CD14-positive monocyte (primary cell): Measurements from ENCODE around the gene SUGT1. TPM values are rescaled to one million over a fixed set of nuclear protein-coding genes. Genes with fewer than 3 reads are reported as not detected.
"Not testable (repeated sequence)": the region's sequence is repeated elsewhere in the genome, so short reads cannot be mapped to it uniquely, and the experiment has no call there.

Experiments
- DNase-seq, 3 donors: peaks; one replicate each; pipeline ENCODE4 v3.0.0-alpha.2; 2011 to 2022
- H2AFZ ChIP-seq: 2 replicates; pipeline ENCODE4 v1.6.0; 2012; ENCODE audit warnings: mild to moderate bottlenecking, low read depth, low read length, inconsistent platforms; ENCODE audit not compliant: insufficient read depth, poor library complexity, severe bottlenecking
- H3K27ac ChIP-seq, 2 donors: 1 replicate in 1 of 2; 2 replicates in 1 of 2; pipeline ENCODE4 v1.5.1; 2012 to 2013; ENCODE audit warnings: low read length in 2 of 2, control low read depth in 1 of 2, inconsistent platforms in 1 of 2, low read depth in 1 of 2, mild to moderate bottlenecking in 1 of 2
- H3K27me3 ChIP-seq, 2 donors: one replicate each; pipeline versions ENCODE4 v1.6.0 to v1.6.1; 2011 to 2013; ENCODE audit warnings: low read length in 2 of 2; ENCODE audit not compliant: control insufficient read depth in 2 of 2, insufficient read depth in 2 of 2
- H3K36me3 ChIP-seq, 2 donors: replicated peaks in 1 of 2; 1 replicate in 1 of 2; 2 replicates in 1 of 2; pipeline versions ENCODE4 v1.5.1 to v1.6.1; 2012 to 2013; ENCODE audit warnings: low read length in 2 of 2, control low read depth in 1 of 2, inconsistent platforms in 1 of 2, mild to moderate bottlenecking in 1 of 2; ENCODE audit not compliant: insufficient read depth in 2 of 2, control insufficient read depth in 1 of 2
- H3K4me1 ChIP-seq, 2 donors: 1 replicate in 1 of 2; 2 replicates in 1 of 2; pipeline versions ENCODE4 v1.5.1 to v1.6.1; 2012 to 2013; ENCODE audit warnings: low read length in 2 of 2, control low read depth in 1 of 2, inconsistent platforms in 1 of 2, mild to moderate bottlenecking in 1 of 2, moderate library complexity in 1 of 2; ENCODE audit not compliant: insufficient read depth in 2 of 2, control insufficient read depth in 1 of 2
- H3K4me2 ChIP-seq: replicated peaks from 2 replicates; pipeline ENCODE3; 2012; ENCODE audit warnings: low read length, moderate library complexity, mild to moderate bottlenecking; ENCODE audit not compliant: poor library complexity, severe bottlenecking; ENCODE audit errors: extremely low read depth
- H3K4me3 ChIP-seq, 3 experiments: fragments of 200-600 bp in 1 of 3; sonication (generic) in 1 of 3; replicated peaks in 1 of 3; 1 replicate in 2 of 3; 2 replicates in 1 of 3; pipeline ENCODE4 v1.5.1; 2011 to 2013; ENCODE audit warnings: low read length in 3 of 3, mild to moderate bottlenecking in 3 of 3, control low read depth in 2 of 3, low read depth in 2 of 3, inconsistent platforms in 1 of 3, moderate library complexity in 1 of 3
- H3K79me2 ChIP-seq: 2 replicates; pipeline ENCODE4 v1.6.0; 2012; ENCODE audit warnings: mild to moderate bottlenecking, control low read depth, inconsistent platforms, low read length, moderate library complexity; ENCODE audit not compliant: insufficient read depth
- H3K9ac ChIP-seq: 2 replicates; pipeline ENCODE4 v1.6.0; 2017; ENCODE audit warnings: low read length, mild to moderate bottlenecking; ENCODE audit not compliant: insufficient read depth, poor library complexity, severe bottlenecking
- H3K9me3 ChIP-seq, 2 donors: replicated peaks in 1 of 2; 1 replicate in 1 of 2; 2 replicates in 1 of 2; pipeline versions ENCODE4 v1.5.1 to v1.6.1; 2012 to 2013; ENCODE audit warnings: low read length in 2 of 2, control low read depth in 1 of 2; ENCODE audit not compliant: control insufficient read depth in 1 of 2, insufficient read depth in 1 of 2
- H4K20me1 ChIP-seq: 2 replicates; pipeline ENCODE4 v1.6.0; 2012; ENCODE audit warnings: mild to moderate bottlenecking, low read length, control low read depth, moderate library complexity; ENCODE audit not compliant: insufficient read depth
- H3K27ac Mint-ChIP-seq, 7 donors: one replicate each; pipeline ENCODE4 v1.8.0; 2020; ENCODE audit warnings: mild to moderate bottlenecking in 7 of 7, mixed read lengths in 7 of 7, moderate library complexity in 6 of 7, inconsistent platforms in 2 of 7
- H3K27me3 Mint-ChIP-seq, 3 donors: one replicate each; pipeline ENCODE4 v1.8.0; 2021 to 2022; ENCODE audit warnings: low read depth in 3 of 3, mild to moderate bottlenecking in 3 of 3, mixed read lengths in 3 of 3, moderate library complexity in 3 of 3, inconsistent platforms in 1 of 3
- H3K36me3 Mint-ChIP-seq, 2 donors: one replicate each; pipeline ENCODE4 v1.8.0; 2020; ENCODE audit warnings: mixed read lengths in 2 of 2, inconsistent platforms in 1 of 2, mild to moderate bottlenecking in 1 of 2
- H3K4me1 Mint-ChIP-seq: one replicate; pipeline ENCODE4 v1.8.0; 2020; ENCODE audit warnings: mild to moderate bottlenecking, mixed read lengths
- H3K4me3 Mint-ChIP-seq, 2 donors: one replicate each; pipeline ENCODE4 v1.8.0; 2020; ENCODE audit warnings: mild to moderate bottlenecking in 2 of 2, mixed read lengths in 2 of 2, moderate library complexity in 1 of 2
- H3K9me3 Mint-ChIP-seq, 7 donors: one replicate each; pipeline ENCODE4 v1.8.0; 2020 to 2022; ENCODE audit warnings: mixed read lengths in 7 of 7, mild to moderate bottlenecking in 6 of 7, moderate library complexity in 6 of 7, inconsistent platforms in 2 of 7
- WGBS: methylation state at CpG from one replicate; pipeline ENCODE4 v1.1.5; 2013; ENCODE audit warnings: missing lambda C conversion rate; ENCODE audit not compliant: insufficient coverage; 5-methylcytosine and 5-hydroxymethylcytosine counted together
- intact Hi-C, 2 donors: fragments of 100-400 bp; cut with micrococcal nuclease; formaldehyde crosslinking; loops; one replicate each; pipeline versions ENCODE4 v1.15.0 to v1.15.1; 2023
- polyA plus RNA-seq, 3 donors: library from polyadenylated mRNA; depleted of rRNA in 1 of 3; unstranded in 2 of 3; stranded (reverse) in 1 of 3; fragments of 300-500 nt in 2 of 3; fragments of >200 nt in 1 of 3; fragmentation: Illumina TruSeq in 2 of 3; gene quantifications; 1 replicate in 2 of 3; 2 replicates in 1 of 3; pipeline ENCODE4 v1.2.3, GENCODE V29; 2012 to 2021
- TF ChIP-seq, protein P1 (sequence below): fragments of 200-600 bp; IDR thresholded peaks from one replicate; pipeline ENCODE4 v1.8.0; 2022; ENCODE audit warnings: antibody characterized with exemption, mild to moderate bottlenecking

Gene SUGT1
- polyA plus RNA-seq, 3 donors, result 18.1 to 40.1 (median 37.7) TPM

- peak; percentile 54 to 72 (median 65) for DNase-seq
Observed at GRCh38 chr13:52713894-52714293, 61.3 kb downstream of the SUGT1 start.

GRCh38 chr13:52720904-52721303 is 68.3 kb downstream of the SUGT1 start:
- intact Hi-C loops, DNase-seq, H3K4me1 Mint-ChIP-seq, H3K9me3 ChIP-seq, H3K27ac ChIP-seq, H3K4me1 ChIP-seq, H4K20me1 ChIP-seq, H3K79me2 ChIP-seq, H3K36me3 ChIP-seq, H3K4me2 ChIP-seq, H3K4me3 ChIP-seq, H2AFZ ChIP-seq, H3K36me3 Mint-ChIP-seq, H3K27ac Mint-ChIP-seq, H3K4me3 Mint-ChIP-seq, H3K27me3 ChIP-seq, H3K9ac ChIP-seq: not testable (repeated sequence)
- Mint-ChIP-seq H3K9me3 (peaks cover 15 to 31% (median 20%) of the 10 kb centered on the region in 7 donors), H3K27me3 (peaks cover 3 to 12% (median 8%) of the 10 kb centered on the region in 3 donors)
- 100% methylated on average over 1 of the region's 7 CpGs for WGBS

More at GRCh38 chr13:52713894-52714293, 61.3 kb downstream of the SUGT1 start:
- intact Hi-C loops, result no loop called here
- 0% methylated on average over 2 of the region's 3 CpGs for WGBS
- peaks cover 16 to 18% of the 10 kb centered on the region in 2 donors for H3K4me1 ChIP-seq
- H4K20me1 ChIP-seq, result no peaks in the 10 kb centered on the region
- no peak overlapping the region for H3K9ac ChIP-seq
- Mint-ChIP-seq H3K4me3 (peak overlapping the region in 1 of 2 donors; percentile 59), H3K4me1 (peaks cover 22% of the 10 kb centered on the region), H3K27me3 (peaks cover 3 to 7% (median 5%) of the 10 kb centered on the region in 3 donors), H3K27ac (peak overlapping the region in 5 of 7 donors; percentile 43 to 77 (median 61)), H3K36me3 (peaks cover 0 to 2% of the 10 kb centered on the region in 2 donors), H3K9me3 (peaks cover 9 to 25% (median 13%) of the 10 kb centered on the region in 7 donors)
- H3K4me2 ChIP-seq, result peak overlapping the region; percentile 44
- peak overlapping the region; percentile 59 for H2AFZ ChIP-seq
- no peaks in the 10 kb centered on the region for H3K36me3 ChIP-seq
- H3K27me3 ChIP-seq, result no peaks in the 10 kb centered on the region
- H3K4me3 ChIP-seq, result peak overlapping the region in 1 of 3 experiments; percentile 41
- TF ChIP-seq, protein P1, sequence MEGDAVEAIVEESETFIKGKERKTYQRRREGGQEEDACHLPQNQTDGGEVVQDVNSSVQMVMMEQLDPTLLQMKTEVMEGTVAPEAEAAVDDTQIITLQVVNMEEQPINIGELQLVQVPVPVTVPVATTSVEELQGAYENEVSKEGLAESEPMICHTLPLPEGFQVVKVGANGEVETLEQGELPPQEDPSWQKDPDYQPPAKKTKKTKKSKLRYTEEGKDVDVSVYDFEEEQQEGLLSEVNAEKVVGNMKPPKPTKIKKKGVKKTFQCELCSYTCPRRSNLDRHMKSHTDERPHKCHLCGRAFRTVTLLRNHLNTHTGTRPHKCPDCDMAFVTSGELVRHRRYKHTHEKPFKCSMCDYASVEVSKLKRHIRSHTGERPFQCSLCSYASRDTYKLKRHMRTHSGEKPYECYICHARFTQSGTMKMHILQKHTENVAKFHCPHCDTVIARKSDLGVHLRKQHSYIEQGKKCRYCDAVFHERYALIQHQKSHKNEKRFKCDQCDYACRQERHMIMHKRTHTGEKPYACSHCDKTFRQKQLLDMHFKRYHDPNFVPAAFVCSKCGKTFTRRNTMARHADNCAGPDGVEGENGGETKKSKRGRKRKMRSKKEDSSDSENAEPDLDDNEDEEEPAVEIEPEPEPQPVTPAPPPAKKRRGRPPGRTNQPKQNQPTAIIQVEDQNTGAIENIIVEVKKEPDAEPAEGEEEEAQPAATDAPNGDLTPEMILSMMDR, result no peak
- peak overlapping the region in 1 of 2 donors; percentile 10 for H3K27ac ChIP-seq
- no peaks in the 10 kb centered on the region for H3K9me3 ChIP-seq
- H3K79me2 ChIP-seq, result no peaks in the 10 kb centered on the region

GRCh38 chr13:52721356-52721755 is 68.7 kb downstream of the SUGT1 start:
- H3K9me3 ChIP-seq, H2AFZ ChIP-seq, H4K20me1 ChIP-seq, H3K4me1 ChIP-seq, H3K27me3 ChIP-seq, H3K27ac Mint-ChIP-seq, intact Hi-C loops, H3K4me2 ChIP-seq, H3K27ac ChIP-seq, H3K9ac ChIP-seq, H3K36me3 Mint-ChIP-seq, H3K4me3 Mint-ChIP-seq, H3K4me3 ChIP-seq, H3K79me2 ChIP-seq, H3K4me1 Mint-ChIP-seq, H3K36me3 ChIP-seq, DNase-seq: not testable (repeated sequence)
- Mint-ChIP-seq H3K27me3 (peaks cover 4 to 12% (median 8%) of the 10 kb centered on the region in 3 donors), H3K9me3 (peaks cover 15 to 29% (median 19%) of the 10 kb centered on the region in 7 donors)
- WGBS, result 100% methylated on average over 1 of the region's 2 CpGs
